CD1c-positive myeloid dendritic cell (primary cell): ENCODE data around the gene WNT3A.

Experiments used
- DNase-seq: peaks from one replicate; pipeline ENCODE4 v3.0.0-alpha.2; 2016; ENCODE audit errors: extremely low spot score

Gene WNT3A

GRCh38 chr1:228048659-228049298 lies 42.0 kb downstream of the WNT3A start:
- DNase-seq, result peak; percentile 2

- no peak for DNase-seq
Measured at GRCh38 chr1:228050571-228051231, 43.9 kb downstream of the WNT3A start.

- DNase-seq, result no peak
Measured at GRCh38 chr1:228058172-228058948, 51.6 kb downstream of the WNT3A start.

GRCh38 chr1:228058949-228059633 lies 52.3 kb downstream of the WNT3A start:
- peak; percentile 31 for DNase-seq

- DNase-seq, result peak; percentile 50
Measured at GRCh38 chr1:228059634-228060457, 53.0 kb downstream of the WNT3A start.

- no peak for DNase-seq
Measured at GRCh38 chr1:228060458-228061190, 53.8 kb downstream of the WNT3A start.

GRCh38 chr1:228061411-228062084 lies 54.8 kb downstream of the WNT3A start:
- no peak for DNase-seq

- DNase-seq, result no peak
Measured at GRCh38 chr1:228062085-228062791, 55.4 kb downstream of the WNT3A start.

- no peak for DNase-seq
Measured at GRCh38 chr1:228062812-228063211, 56.0 kb downstream of the WNT3A start.

GRCh38 chr1:228063251-228064191 lies 56.7 kb downstream of the WNT3A start:
- no peak for DNase-seq

- DNase-seq, result no peak
Measured at GRCh38 chr1:228064296-228064695, 57.5 kb downstream of the WNT3A start.

GRCh38 chr1:228064741-228065542 lies 58.1 kb downstream of the WNT3A start:
- no peak for DNase-seq

- no peak for DNase-seq
Measured at GRCh38 chr1:228065543-228066347, 58.9 kb downstream of the WNT3A start.

GRCh38 chr1:228066416-228066815 lies 59.6 kb downstream of the WNT3A start:
- no peak for DNase-seq

- no peak for DNase-seq
Measured at GRCh38 chr1:228066891-228067654, 60.3 kb downstream of the WNT3A start.

- DNase-seq, result no peak
Measured at GRCh38 chr1:228068359-228068758, 61.6 kb downstream of the WNT3A start.
